ENCODE data around the gene TRIM27. TPM values are rescaled to one million over a fixed set of nuclear protein-coding genes. Genes with fewer than 3 reads are reported as not detected.
A peak's percentile ranks its signal among the peaks of the same experiment; 100 is the strongest.
"Not testable (repeated sequence)": the region's sequence is repeated elsewhere in the genome, so short reads cannot be mapped to it uniquely, and the experiment has no call there.

Gene TRIM27, protein sequence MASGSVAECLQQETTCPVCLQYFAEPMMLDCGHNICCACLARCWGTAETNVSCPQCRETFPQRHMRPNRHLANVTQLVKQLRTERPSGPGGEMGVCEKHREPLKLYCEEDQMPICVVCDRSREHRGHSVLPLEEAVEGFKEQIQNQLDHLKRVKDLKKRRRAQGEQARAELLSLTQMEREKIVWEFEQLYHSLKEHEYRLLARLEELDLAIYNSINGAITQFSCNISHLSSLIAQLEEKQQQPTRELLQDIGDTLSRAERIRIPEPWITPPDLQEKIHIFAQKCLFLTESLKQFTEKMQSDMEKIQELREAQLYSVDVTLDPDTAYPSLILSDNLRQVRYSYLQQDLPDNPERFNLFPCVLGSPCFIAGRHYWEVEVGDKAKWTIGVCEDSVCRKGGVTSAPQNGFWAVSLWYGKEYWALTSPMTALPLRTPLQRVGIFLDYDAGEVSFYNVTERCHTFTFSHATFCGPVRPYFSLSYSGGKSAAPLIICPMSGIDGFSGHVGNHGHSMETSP
- total RNA-seq: 10 to 100 TPM; 81.8 to 82.7 TPM
- 53.4 TPM for polyA plus RNA-seq (2013, experiment 1 of 2)
- polyA plus RNA-seq (2013, experiment 2 of 2): 50.1 TPM
- long read RNA-seq, experiment 1, transcript TRIM27-202 (8 exons, 2,967 nt): major isoform, 7 of 37 reads
- long read RNA-seq, experiment 1, partial matches to known transcripts: 4 of 37 reads
- long read RNA-seq, experiment 1, other reads (novel, unspliced or antisense): 26 of 37 reads
- long read RNA-seq, experiment 2, full-length matches to known transcripts: 122 of 145 reads
- long read RNA-seq, experiment 2, partial matches to known transcripts: 8 of 145 reads
- long read RNA-seq, experiment 2, other reads (novel, unspliced or antisense): 15 of 145 reads
- long read RNA-seq, experiment 3, full-length matches to known transcripts: 477 of 533 reads
- long read RNA-seq, experiment 3, partial matches to known transcripts: 27 of 533 reads
- long read RNA-seq, experiment 3, other reads (novel, unspliced or antisense): 29 of 533 reads
- long read RNA-seq, experiment 4, transcript TRIM27-202 (8 exons, 2,967 nt): major isoform, 14 of 24 reads
- long read RNA-seq, experiment 4, partial matches to known transcripts: 8 of 24 reads
- long read RNA-seq, experiment 4, other reads (novel, unspliced or antisense): 2 of 24 reads

DNA sequence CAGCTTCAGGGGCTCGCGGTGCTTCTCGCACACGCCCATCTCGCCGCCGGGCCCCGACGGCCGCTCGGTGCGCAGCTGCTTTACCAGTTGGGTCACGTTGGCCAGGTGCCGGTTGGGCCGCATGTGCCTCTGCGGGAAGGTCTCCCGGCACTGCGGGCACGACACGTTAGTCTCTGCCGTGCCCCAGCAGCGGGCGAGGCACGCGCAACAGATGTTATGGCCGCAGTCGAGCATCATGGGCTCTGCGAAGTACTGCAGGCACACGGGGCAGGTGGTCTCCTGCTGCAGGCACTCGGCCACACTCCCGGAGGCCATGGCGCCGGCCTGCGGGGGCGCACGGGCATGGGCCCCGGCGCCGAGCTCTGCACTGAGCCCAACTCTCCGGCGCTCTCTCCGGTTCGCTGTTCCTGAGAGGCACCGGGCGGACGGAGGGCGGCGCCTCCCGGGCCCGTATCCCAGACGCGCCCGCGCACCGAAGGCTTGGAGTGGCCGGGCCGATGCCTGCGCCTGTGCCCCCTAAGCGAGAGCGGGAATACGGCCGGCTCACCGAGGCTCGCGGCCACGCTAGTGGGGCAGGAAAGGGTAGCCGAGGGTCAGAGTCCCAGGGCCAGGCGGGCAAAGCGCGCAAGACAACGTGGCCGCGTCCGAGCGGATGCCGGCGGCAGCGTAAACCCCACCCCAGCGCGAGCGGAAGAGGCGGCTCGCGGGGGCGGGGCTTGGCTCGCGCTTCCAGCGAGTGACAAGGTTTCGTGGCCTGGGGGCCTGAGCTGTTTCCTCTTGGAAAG lies at the start of gene TRIM27:
Gene TRIM27, minus strand, starts transcription at position 668 of the 785 bp plus-strand sequence. Its CDS starts 353 bp downstream, at position 315.
- peaks cover 37% of the 10 kb centered on the region for H3K36me3 Mint-ChIP-seq (ENCODE audit: low read depth)

DNA sequence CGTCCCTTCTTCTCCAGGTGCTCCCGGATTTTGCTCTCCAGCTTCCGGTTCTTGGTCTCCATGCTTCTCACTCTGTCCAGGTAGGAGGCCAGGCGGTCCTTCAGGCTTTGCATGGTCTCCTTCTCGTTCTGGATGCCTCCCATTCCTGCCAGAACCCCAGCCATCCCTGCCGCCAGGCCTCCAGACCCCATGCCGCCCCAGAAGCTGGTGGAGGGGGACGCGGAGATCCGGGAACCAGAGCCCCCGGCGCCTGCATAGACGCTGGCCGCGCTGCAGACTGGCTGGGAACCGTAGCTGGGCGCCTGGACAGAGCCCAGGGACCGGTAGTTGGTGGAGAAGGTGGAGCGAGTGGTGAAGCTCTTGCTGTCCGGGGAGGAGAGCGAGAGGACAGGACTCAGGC lies 46.3 kb upstream of the TRIM27 start:
- 90 to 97% methylated on average over 9 to 21 of the region's 21 CpGs for WGBS, 2 experiments (ENCODE audit: insufficient coverage in 1 of 2, insufficient read length in 1 of 2)
- Mint-ChIP-seq H3K27me3 (ENCODE audit: insufficient read depth) (peaks cover 16% of the 10 kb centered on the region), H3K9me3 (peaks cover 36% of the 10 kb centered on the region)
- not testable (repeated sequence) for H3K27ac ChIP-seq (ENCODE audit: low read depth, low read length); H3K27me3 ChIP-seq (ENCODE audit: control insufficient read depth, insufficient read depth, low read length, poor library complexity, severe bottlenecking); H3K36me3 Mint-ChIP-seq (ENCODE audit: low read depth); H3K9me3 ChIP-seq (ENCODE audit: control insufficient read depth, low read length); H3K9ac ChIP-seq (ENCODE audit: extremely low read depth, low read length, poor library complexity, severe bottlenecking); DNase-seq; H3K4me1 Mint-ChIP-seq; H3K4me1 ChIP-seq (ENCODE audit: control insufficient read depth, insufficient read depth, low read length); H3K4me3 Mint-ChIP-seq; H3K27ac Mint-ChIP-seq; H3K4me3 ChIP-seq (ENCODE audit: low read length); H3K36me3 ChIP-seq (ENCODE audit: control insufficient read depth, insufficient read depth, low read length)

More for the DNA sequence above, at the start of gene TRIM27:
- no peaks in the 10 kb centered on the region for H3K4me1 ChIP-seq (ENCODE audit: control insufficient read depth, insufficient read depth, low read length)
- H3K27ac ChIP-seq (ENCODE audit: low read depth, low read length): peak within 1 kb of the TSS; percentile 85
- no peaks in the 10 kb centered on the region for H3K9me3 ChIP-seq (ENCODE audit: control insufficient read depth, low read length)
- TF ChIP-seq, protein P1, sequence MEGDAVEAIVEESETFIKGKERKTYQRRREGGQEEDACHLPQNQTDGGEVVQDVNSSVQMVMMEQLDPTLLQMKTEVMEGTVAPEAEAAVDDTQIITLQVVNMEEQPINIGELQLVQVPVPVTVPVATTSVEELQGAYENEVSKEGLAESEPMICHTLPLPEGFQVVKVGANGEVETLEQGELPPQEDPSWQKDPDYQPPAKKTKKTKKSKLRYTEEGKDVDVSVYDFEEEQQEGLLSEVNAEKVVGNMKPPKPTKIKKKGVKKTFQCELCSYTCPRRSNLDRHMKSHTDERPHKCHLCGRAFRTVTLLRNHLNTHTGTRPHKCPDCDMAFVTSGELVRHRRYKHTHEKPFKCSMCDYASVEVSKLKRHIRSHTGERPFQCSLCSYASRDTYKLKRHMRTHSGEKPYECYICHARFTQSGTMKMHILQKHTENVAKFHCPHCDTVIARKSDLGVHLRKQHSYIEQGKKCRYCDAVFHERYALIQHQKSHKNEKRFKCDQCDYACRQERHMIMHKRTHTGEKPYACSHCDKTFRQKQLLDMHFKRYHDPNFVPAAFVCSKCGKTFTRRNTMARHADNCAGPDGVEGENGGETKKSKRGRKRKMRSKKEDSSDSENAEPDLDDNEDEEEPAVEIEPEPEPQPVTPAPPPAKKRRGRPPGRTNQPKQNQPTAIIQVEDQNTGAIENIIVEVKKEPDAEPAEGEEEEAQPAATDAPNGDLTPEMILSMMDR (conservative IDR thresholded peaks at IDR 0.05): no peak
- 0 to 1% methylated on average over 45 to 89 of the region's 89 CpGs for WGBS, 2 experiments (ENCODE audit: insufficient coverage in 1 of 2, insufficient read length in 1 of 2)
- peak within 1 kb of the TSS; percentile 98 for H3K4me3 ChIP-seq (ENCODE audit: low read length)
- H3K9ac ChIP-seq (ENCODE audit: extremely low read depth, low read length, poor library complexity, severe bottlenecking): peak within 1 kb of the TSS; percentile 85
- H3K27ac Mint-ChIP-seq: peak within 1 kb of the TSS; percentile 92
- H3K36me3 ChIP-seq (ENCODE audit: control insufficient read depth, insufficient read depth, low read length): peaks cover 34% of the 10 kb centered on the region
- H3K27me3 Mint-ChIP-seq (ENCODE audit: insufficient read depth): no peaks in the 10 kb centered on the region
- H3K4me3 Mint-ChIP-seq: peak within 1 kb of the TSS; percentile 96
- peak; percentile 95 for DNase-seq
- no peaks in the 10 kb centered on the region for H3K27me3 ChIP-seq (ENCODE audit: control insufficient read depth, insufficient read depth, low read length, poor library complexity, severe bottlenecking)
- no peaks in the 10 kb centered on the region for H3K9me3 Mint-ChIP-seq
- peaks cover 22% of the 10 kb centered on the region for H3K4me1 Mint-ChIP-seq

DNA sequence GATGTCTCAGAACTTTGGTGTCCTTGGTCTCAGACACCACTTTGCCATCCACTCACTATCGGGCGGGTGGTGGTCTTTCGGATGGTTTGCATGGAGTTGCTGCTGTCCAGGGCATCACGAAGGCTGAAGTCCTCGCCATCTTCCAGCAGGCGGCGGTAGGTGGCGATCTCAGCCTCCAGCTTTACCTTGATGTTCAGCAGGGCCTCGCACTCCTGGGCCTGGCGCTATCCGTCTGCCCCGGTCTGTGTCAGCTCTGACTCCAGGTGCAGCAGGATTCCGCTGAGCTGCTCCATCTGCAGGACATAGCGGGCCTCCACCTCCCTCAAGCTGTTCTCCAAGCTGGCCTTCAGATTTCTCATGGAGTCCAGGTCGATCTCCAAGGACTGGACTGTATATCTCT lies 45.3 kb upstream of the TRIM27 start:
- peaks cover 3% of the 10 kb centered on the region for H3K9me3 ChIP-seq (ENCODE audit: control insufficient read depth, low read length)
- no peak overlapping the region for H3K9ac ChIP-seq (ENCODE audit: extremely low read depth, low read length, poor library complexity, severe bottlenecking)
- H3K4me3 ChIP-seq (ENCODE audit: low read length): no peak overlapping the region
- H3K4me3 Mint-ChIP-seq: no peak overlapping the region
- H3K36me3 Mint-ChIP-seq (ENCODE audit: low read depth): no peaks in the 10 kb centered on the region
- H3K4me1 ChIP-seq (ENCODE audit: control insufficient read depth, insufficient read depth, low read length): no peaks in the 10 kb centered on the region
- no peaks in the 10 kb centered on the region for H3K36me3 ChIP-seq (ENCODE audit: control insufficient read depth, insufficient read depth, low read length)
- DNase-seq: peak; percentile 86
- WGBS, 2 experiments (ENCODE audit: insufficient coverage in 1 of 2, insufficient read length in 1 of 2): 90 to 98% methylated on average over 14 to 15 of the region's 15 CpGs
- H3K27ac ChIP-seq (ENCODE audit: low read depth, low read length): no peak overlapping the region
- H3K4me1 Mint-ChIP-seq: no peaks in the 10 kb centered on the region
- H3K27ac Mint-ChIP-seq: no peak overlapping the region
- peaks cover 36% of the 10 kb centered on the region for H3K9me3 Mint-ChIP-seq
- H3K27me3 ChIP-seq (ENCODE audit: control insufficient read depth, insufficient read depth, low read length, poor library complexity, severe bottlenecking): no peaks in the 10 kb centered on the region
- TF ChIP-seq, protein P1 (conservative IDR thresholded peaks at IDR 0.05): peak; percentile 74
- H3K27me3 Mint-ChIP-seq (ENCODE audit: insufficient read depth): peaks cover 14% of the 10 kb centered on the region
